HepG2 (cell line): ENCODE measurements around the gene CIAPIN1. TPM values are rescaled to one million over a fixed set of nuclear protein-coding genes. Genes with fewer than 3 reads are reported as not detected.

ENCODE experiments used
- FOSL2 ChIP-seq: sonication (generic); formaldehyde crosslinking; IDR thresholded peaks from 2 replicates; pipeline ENCODE4 v1.4.0; 2020; ENCODE audit warnings: missing genetic modification reagents
- FOXA1 ChIP-seq, 2 experiments: fragments of 450-650 bp in 1 of 2; sonication (generic) in 1 of 2; formaldehyde crosslinking in 1 of 2; IDR thresholded peaks; 2 replicates each; pipeline versions ENCODE4 v1.4.0 to v1.6.1; 2016 to 2020; ENCODE audit warnings: missing genetic modification reagents in 1 of 2
- KMT2B ChIP-seq: IDR thresholded peaks from 2 replicates; pipeline ENCODE4 v1.6.1; 2016; ENCODE audit warnings: missing genetic modification reagents, missing compliant biosample characterization
- USF2 ChIP-seq, 2 experiments: sonication (generic) in 1 of 2; formaldehyde crosslinking in 1 of 2; IDR thresholded peaks; 2 replicates each; pipeline versions ENCODE4 v1.5.1 to v1.6.1; 2011 to 2020; ENCODE audit warnings: borderline replicate concordance in 1 of 2, low read depth in 1 of 2, low read length in 1 of 2, mild to moderate bottlenecking in 1 of 2, missing genetic modification reagents in 1 of 2, moderate library complexity in 1 of 2
- ZC3H13 ChIP-seq: sonication (generic); formaldehyde crosslinking; IDR thresholded peaks from 2 replicates; pipeline ENCODE4 v1.8.1; 2023; ENCODE audit warnings: mild to moderate bottlenecking, missing genetic modification reagents, moderate library complexity
- ZFAT ChIP-seq: sonication (generic); formaldehyde crosslinking; conservative IDR thresholded peaks from 2 replicates; pipeline ENCODE4 v1.8.1; 2023; ENCODE audit warnings: missing genetic modification reagents, inconsistent platforms
- ZNF660 ChIP-seq: sonication (generic); formaldehyde crosslinking; IDR thresholded peaks from 2 replicates; pipeline ENCODE4 v1.5.1; 2020; ENCODE audit warnings: mild to moderate bottlenecking, low read depth, missing genetic modification reagents, borderline replicate concordance
- polyA plus RNA-seq, 8 experiments: library from polyadenylated mRNA; depleted of rRNA in 3 of 8; stranded (reverse) in 7 of 8; unstranded in 1 of 8; fragments of >200 nt; fragmentation: Illumina TruSeq in 4 of 8; extraction: Trizol in 4 of 8; gene quantifications; 2 replicates each; pipeline versions ENCODE4 v1.2.1 to v1.2.3, GENCODE V29; 2011 to 2016; ENCODE audit warnings: low read depth in 4 of 8, missing spikeins in 1 of 8, mixed read lengths in 1 of 8; ENCODE audit not compliant: insufficient read depth in 1 of 8
- total RNA-seq, 5 experiments: library from RNA; depleted of rRNA; stranded (reverse); fragments of >200 nt; fragmentation: Illumina TruSeq; extraction: Trizol; gene quantifications; 2 replicates each; pipeline ENCODE4 v1.2.3, GENCODE V29; 2016; ENCODE audit warnings: low read depth in 1 of 5
- TF ChIP-seq, protein P1 (sequence below), 2 experiments: sonication (generic) in 1 of 2; formaldehyde crosslinking in 1 of 2; IDR thresholded peaks; 2 replicates each; pipeline versions ENCODE4 v1.6.1 to v1.9.0; 2014 to 2022; ENCODE audit warnings: antibody characterized with exemption in 1 of 2, borderline replicate concordance in 1 of 2, inconsistent platforms in 1 of 2, low read depth in 1 of 2, missing genetic modification reagents in 1 of 2
- TF ChIP-seq, protein P2 (sequence below): sonication (generic); formaldehyde crosslinking; IDR thresholded peaks from 2 replicates; pipeline ENCODE4 v1.5.1; 2020; ENCODE audit warnings: missing genetic modification reagents, mild to moderate bottlenecking, borderline replicate concordance
- TF ChIP-seq, protein P3 (sequence below): sonication (generic); formaldehyde crosslinking; IDR thresholded peaks from 2 replicates; pipeline ENCODE4 v1.5.0; 2020; ENCODE audit warnings: mild to moderate bottlenecking, missing genetic modification reagents, borderline replicate concordance

The CIAPIN1 gene
- total and polyA plus RNA-seq, 2 of the 13 experiments (the other 11 are each of a cell fraction or from before 2014, with no cell fraction given): 69.3 to 89.7 TPM

- TF ChIP-seq ZC3H13 (CRISPR knock-in tag) (peak; percentile 85), ZNF660 (no peak), USF2 (IDR thresholded peaks at IDR 0.05; ENCODE audit: low read depth, low read length) (no peak), USF2 (CRISPR knock-in tag; IDR thresholded peaks at IDR 0.05; ENCODE audit: borderline replicate concordance) (0 out of 2 replicates have a peak, but pooled peaks have one; percentile 30), ZFAT (CRISPR knock-in tag) (no peak), FOXA1 (IDR thresholded peaks at IDR 0.05) (no peak), FOXA1 (CRISPR knock-in tag; IDR thresholded peaks at IDR 0.05) (peak; percentile 29; the same call in 1 of the 2 replicates), KMT2B (CRISPR knock-in tag) (peak; percentile 37; the same call in 1 of the 2 replicates), FOSL2 (CRISPR knock-in tag) (peak; percentile 95)
- TF ChIP-seq, protein P1, sequence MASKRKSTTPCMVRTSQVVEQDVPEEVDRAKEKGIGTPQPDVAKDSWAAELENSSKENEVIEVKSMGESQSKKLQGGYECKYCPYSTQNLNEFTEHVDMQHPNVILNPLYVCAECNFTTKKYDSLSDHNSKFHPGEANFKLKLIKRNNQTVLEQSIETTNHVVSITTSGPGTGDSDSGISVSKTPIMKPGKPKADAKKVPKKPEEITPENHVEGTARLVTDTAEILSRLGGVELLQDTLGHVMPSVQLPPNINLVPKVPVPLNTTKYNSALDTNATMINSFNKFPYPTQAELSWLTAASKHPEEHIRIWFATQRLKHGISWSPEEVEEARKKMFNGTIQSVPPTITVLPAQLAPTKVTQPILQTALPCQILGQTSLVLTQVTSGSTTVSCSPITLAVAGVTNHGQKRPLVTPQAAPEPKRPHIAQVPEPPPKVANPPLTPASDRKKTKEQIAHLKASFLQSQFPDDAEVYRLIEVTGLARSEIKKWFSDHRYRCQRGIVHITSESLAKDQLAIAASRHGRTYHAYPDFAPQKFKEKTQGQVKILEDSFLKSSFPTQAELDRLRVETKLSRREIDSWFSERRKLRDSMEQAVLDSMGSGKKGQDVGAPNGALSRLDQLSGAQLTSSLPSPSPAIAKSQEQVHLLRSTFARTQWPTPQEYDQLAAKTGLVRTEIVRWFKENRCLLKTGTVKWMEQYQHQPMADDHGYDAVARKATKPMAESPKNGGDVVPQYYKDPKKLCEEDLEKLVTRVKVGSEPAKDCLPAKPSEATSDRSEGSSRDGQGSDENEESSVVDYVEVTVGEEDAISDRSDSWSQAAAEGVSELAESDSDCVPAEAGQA (IDR thresholded peaks at IDR 0.05; ENCODE audit: low read depth): 0 out of 2 replicates have a peak, but pooled peaks have one; percentile 33
- TF ChIP-seq, protein P1 (CRISPR knock-in tag; IDR thresholded peaks at IDR 0.05; ENCODE audit: borderline replicate concordance): no peak
- TF ChIP-seq, protein P2, sequence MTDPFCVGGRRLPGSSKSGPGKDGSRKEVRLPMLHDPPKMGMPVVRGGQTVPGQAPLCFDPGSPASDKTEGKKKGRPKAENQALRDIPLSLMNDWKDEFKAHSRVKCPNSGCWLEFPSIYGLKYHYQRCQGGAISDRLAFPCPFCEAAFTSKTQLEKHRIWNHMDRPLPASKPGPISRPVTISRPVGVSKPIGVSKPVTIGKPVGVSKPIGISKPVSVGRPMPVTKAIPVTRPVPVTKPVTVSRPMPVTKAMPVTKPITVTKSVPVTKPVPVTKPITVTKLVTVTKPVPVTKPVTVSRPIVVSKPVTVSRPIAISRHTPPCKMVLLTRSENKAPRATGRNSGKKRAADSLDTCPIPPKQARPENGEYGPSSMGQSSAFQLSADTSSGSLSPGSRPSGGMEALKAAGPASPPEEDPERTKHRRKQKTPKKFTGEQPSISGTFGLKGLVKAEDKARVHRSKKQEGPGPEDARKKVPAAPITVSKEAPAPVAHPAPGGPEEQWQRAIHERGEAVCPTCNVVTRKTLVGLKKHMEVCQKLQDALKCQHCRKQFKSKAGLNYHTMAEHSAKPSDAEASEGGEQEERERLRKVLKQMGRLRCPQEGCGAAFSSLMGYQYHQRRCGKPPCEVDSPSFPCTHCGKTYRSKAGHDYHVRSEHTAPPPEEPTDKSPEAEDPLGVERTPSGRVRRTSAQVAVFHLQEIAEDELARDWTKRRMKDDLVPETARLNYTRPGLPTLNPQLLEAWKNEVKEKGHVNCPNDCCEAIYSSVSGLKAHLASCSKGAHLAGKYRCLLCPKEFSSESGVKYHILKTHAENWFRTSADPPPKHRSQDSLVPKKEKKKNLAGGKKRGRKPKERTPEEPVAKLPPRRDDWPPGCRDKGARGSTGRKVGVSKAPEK (CRISPR knock-in tag): no peak
- TF ChIP-seq, protein P3, sequence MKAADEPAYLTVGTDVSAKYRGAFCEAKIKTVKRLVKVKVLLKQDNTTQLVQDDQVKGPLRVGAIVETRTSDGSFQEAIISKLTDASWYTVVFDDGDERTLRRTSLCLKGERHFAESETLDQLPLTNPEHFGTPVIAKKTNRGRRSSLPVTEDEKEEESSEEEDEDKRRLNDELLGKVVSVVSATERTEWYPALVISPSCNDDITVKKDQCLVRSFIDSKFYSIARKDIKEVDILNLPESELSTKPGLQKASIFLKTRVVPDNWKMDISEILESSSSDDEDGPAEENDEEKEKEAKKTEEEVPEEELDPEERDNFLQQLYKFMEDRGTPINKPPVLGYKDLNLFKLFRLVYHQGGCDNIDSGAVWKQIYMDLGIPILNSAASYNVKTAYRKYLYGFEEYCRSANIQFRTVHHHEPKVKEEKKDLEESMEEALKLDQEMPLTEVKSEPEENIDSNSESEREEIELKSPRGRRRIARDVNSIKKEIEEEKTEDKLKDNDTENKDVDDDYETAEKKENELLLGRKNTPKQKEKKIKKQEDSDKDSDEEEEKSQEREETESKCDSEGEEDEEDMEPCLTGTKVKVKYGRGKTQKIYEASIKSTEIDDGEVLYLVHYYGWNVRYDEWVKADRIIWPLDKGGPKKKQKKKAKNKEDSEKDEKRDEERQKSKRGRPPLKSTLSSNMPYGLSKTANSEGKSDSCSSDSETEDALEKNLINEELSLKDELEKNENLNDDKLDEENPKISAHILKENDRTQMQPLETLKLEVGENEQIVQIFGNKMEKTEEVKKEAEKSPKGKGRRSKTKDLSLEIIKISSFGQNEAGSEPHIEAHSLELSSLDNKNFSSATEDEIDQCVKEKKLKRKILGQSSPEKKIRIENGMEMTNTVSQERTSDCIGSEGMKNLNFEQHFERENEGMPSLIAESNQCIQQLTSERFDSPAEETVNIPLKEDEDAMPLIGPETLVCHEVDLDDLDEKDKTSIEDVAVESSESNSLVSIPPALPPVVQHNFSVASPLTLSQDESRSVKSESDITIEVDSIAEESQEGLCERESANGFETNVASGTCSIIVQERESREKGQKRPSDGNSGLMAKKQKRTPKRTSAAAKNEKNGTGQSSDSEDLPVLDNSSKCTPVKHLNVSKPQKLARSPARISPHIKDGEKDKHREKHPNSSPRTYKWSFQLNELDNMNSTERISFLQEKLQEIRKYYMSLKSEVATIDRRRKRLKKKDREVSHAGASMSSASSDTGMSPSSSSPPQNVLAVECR (CRISPR knock-in tag): peak; percentile 72; the same call in 1 of the 2 replicates
Measured at GRCh38 chr16:57482845-57483545, 35.8 kb upstream of the CIAPIN1 start (continued).
